D721Med (cell line): ENCODE results near the gene SERPINH1.
"Not testable (repeated sequence)": the region's sequence is repeated elsewhere in the genome, so short reads cannot be mapped to it uniquely, and the experiment has no call there.

Source experiments
- DNase-seq: peaks from one replicate; pipeline ENCODE4 v3.0.0; 2011; ENCODE audit warnings: low spot score; ENCODE audit not compliant: insufficient read length
- FAIRE-seq: peaks from 2 replicates; lab custom pipeline; 2011; peaks lifted over from hg19 to GRCh38; lab: Jason Lieb, UNC
- CTCF ChIP-seq: IDR thresholded peaks from 2 replicates; pipeline ENCODE4 v1.5.1; 2012; ENCODE audit warnings: mild to moderate bottlenecking, control low read depth; ENCODE audit not compliant: insufficient read depth; ENCODE audit errors: missing control alignments

The SERPINH1 gene

GRCh38 chr11:75583718-75584658 is 21.9 kb downstream of the SERPINH1 start:
- DNase-seq (peak; percentile 41), FAIRE-seq (no peak)
- TF ChIP-seq CTCF, result no peak

GRCh38 chr11:75584659-75585292 is 22.7 kb downstream of the SERPINH1 start:
- not testable (repeated sequence) for FAIRE-seq, DNase-seq

- FAIRE-seq (no peak), DNase-seq (no peak)
- no peak for TF ChIP-seq CTCF
These were observed 23.2 kb downstream of the SERPINH1 start for GRCh38 chr11:75585293-75585670.

- FAIRE-seq, result no peak
- no peak for DNase-seq
These were observed 24.3 kb downstream of the SERPINH1 start for GRCh38 chr11:75586395-75586794.

GRCh38 chr11:75588051-75588481 is 26.0 kb downstream of the SERPINH1 start:
- no peak for DNase-seq
- TF ChIP-seq CTCF, result no peak
- FAIRE-seq, result no peak

More at GRCh38 chr11:75586395-75586794, 24.3 kb downstream of the SERPINH1 start:
- TF ChIP-seq CTCF, result no peak

GRCh38 chr11:75589051-75589450 is 27.0 kb downstream of the SERPINH1 start:
- TF ChIP-seq CTCF, result no peak
- FAIRE-seq (no peak), DNase-seq (no peak)

GRCh38 chr11:75589933-75590332 is 27.9 kb downstream of the SERPINH1 start:
- FAIRE-seq (no peak), DNase-seq (no peak)
- no peak for TF ChIP-seq CTCF
